HCT116 (cell line): ENCODE results near the gene DOC2A. TPM values are rescaled to one million over a fixed set of nuclear protein-coding genes. Genes with fewer than 3 reads are reported as not detected.

Experiments
- ATAC-seq: fragments of 200-7000 bp; cut with Tn5 transposase; 2 replicates; pipeline ENCODE4 v1.9.1; 2020; ENCODE audit warnings: mild to moderate bottlenecking, moderate library complexity
- BruUV-seq: library from RNA; stranded (reverse); fragments of 400-500 nt; replicated peaks from 2 replicates; lab custom pipeline; 2021; lab: Mats Ljungman, UMichigan
- CTCF ChIA-PET: fragments of 300-600 bp; sonication (Branson Sonifier 250); formaldehyde crosslinking; loops from one replicate; lab custom pipeline; 2021; ENCODE audit warnings: antibody characterized with exemption; lab: Charles Lee
- POLR2A ChIA-PET: fragments of 300-600, 350-600 bp; sonication (Branson Sonifier 250); formaldehyde crosslinking; loops from one replicate; lab custom pipeline; 2021; ENCODE audit warnings: antibody characterized with exemption; lab: Charles Lee
- RAD21 ChIA-PET, 2 experiments: fragments of 300-600 bp; sonication (Branson Sonifier 250); formaldehyde crosslinking; loops; one replicate each; lab custom pipeline; 2023; ENCODE audit warnings: low total read pairs in 2 of 2; ENCODE audit not compliant: uncharacterized antibody in 2 of 2, unreplicated experiment in 2 of 2, low non-redundant PET in 1 of 2; lab: Charles Lee
- DNase-seq: peaks from one replicate; pipeline ENCODE4 v3.0.0-alpha.2; 2010; ENCODE audit warnings: low read depth, low spot score
- H2AFZ ChIP-seq: fragments of 200-600 bp; shearing (Covaris generic), sonication (generic); 2 replicates; pipeline ENCODE4 v1.6.1; 2017; ENCODE audit warnings: low read depth, mixed run types, mixed read lengths, antibody characterized with exemption, low read length; ENCODE audit not compliant: poor library complexity, severe bottlenecking
- H3K27ac ChIP-seq: 2 replicates; pipeline ENCODE4 v1.5.1; 2012; ENCODE audit warnings: low read depth, low read length
- H3K27me3 ChIP-seq: fragments of 200-600 bp; sonication (generic); 2 replicates; pipeline ENCODE4 v1.6.1; 2016; ENCODE audit warnings: mixed run types, low read length, mixed read lengths; ENCODE audit not compliant: insufficient read depth
- H3K36me3 ChIP-seq, 2 experiments: fragments of 200-500 bp in 1 of 2; fragments of 200-600 bp in 1 of 2; sonication (Bioruptor generic) in 1 of 2; sonication (generic) in 1 of 2; 2 replicates each; pipeline versions ENCODE4 v1.5.1 to v1.6.1; 2014 to 2016; ENCODE audit warnings: low read length in 2 of 2, inconsistent platforms in 1 of 2, mixed read lengths in 1 of 2, mixed run types in 1 of 2; ENCODE audit not compliant: insufficient read depth in 2 of 2, control insufficient read depth in 1 of 2
- H3K4me1 ChIP-seq, 2 experiments: fragments of 200-600 bp in 1 of 2; sonication (generic) in 1 of 2; 2 replicates each; pipeline versions ENCODE4 v1.5.1 to v1.6.1; 2012 to 2017; ENCODE audit warnings: low read length in 2 of 2, inconsistent platforms in 1 of 2, mild to moderate bottlenecking in 1 of 2, mixed read lengths in 1 of 2, mixed run types in 1 of 2, moderate library complexity in 1 of 2; ENCODE audit not compliant: insufficient read depth in 2 of 2, control insufficient read depth in 1 of 2
- H3K4me2 ChIP-seq: fragments of 200-600 bp; sonication (generic); 2 replicates; pipeline ENCODE4 v1.6.1; 2017; ENCODE audit warnings: mixed run types, low read length, mixed read lengths
- H3K4me3 ChIP-seq, 2 experiments: fragments of 200-600 bp in 1 of 2; sonication (generic) in 1 of 2; replicated peaks in 1 of 2; 2 replicates each; pipeline ENCODE4 v1.5.1; 2011 to 2016; ENCODE audit warnings: low read length in 2 of 2, control low read depth in 1 of 2, low read depth in 1 of 2, mild to moderate bottlenecking in 1 of 2, mixed read lengths in 1 of 2, mixed run types in 1 of 2
- H3K79me2 ChIP-seq: fragments of 200-600 bp; sonication (generic); 2 replicates; pipeline ENCODE4 v1.6.1; 2017; ENCODE audit warnings: mild to moderate bottlenecking, mixed run types, low read length, moderate library complexity, mixed read lengths; ENCODE audit not compliant: insufficient read depth
- H3K9ac ChIP-seq: fragments of 200-600 bp; sonication (generic); 2 replicates; pipeline ENCODE4 v1.6.1; 2016; ENCODE audit warnings: low read length, mixed read lengths
- H3K9me2 ChIP-seq: fragments of 200-600 bp; sonication (generic), shearing (Covaris generic); 2 replicates; pipeline ENCODE4 v1.6.1; 2017; ENCODE audit warnings: mixed run types, mild to moderate bottlenecking, moderate library complexity; ENCODE audit not compliant: insufficient read depth
- H3K9me3 ChIP-seq, 2 experiments: fragments of 200-500 bp in 1 of 2; fragments of 200-600 bp in 1 of 2; sonication (Bioruptor generic) in 1 of 2; sonication (generic) in 1 of 2; 2 replicates each; pipeline ENCODE4 v1.6.1; 2014 to 2017; ENCODE audit warnings: low read length in 2 of 2, mixed read lengths in 2 of 2, inconsistent platforms in 1 of 2, low read depth in 1 of 2, mild to moderate bottlenecking in 1 of 2, mixed run types in 1 of 2, moderate library complexity in 1 of 2; ENCODE audit not compliant: control insufficient read depth in 1 of 2, insufficient read depth in 1 of 2
- H4K20me1 ChIP-seq: fragments of 200-600 bp; sonication (generic), shearing (Covaris generic); 2 replicates; pipeline ENCODE4 v1.6.1; 2017; ENCODE audit warnings: mixed run types, mild to moderate bottlenecking, moderate library complexity; ENCODE audit not compliant: insufficient read depth
- CBX3 ChIP-seq: IDR thresholded peaks from 2 replicates; pipeline ENCODE4 v1.6.1; 2012; ENCODE audit warnings: low read depth
- CEBPB ChIP-seq: IDR thresholded peaks from 2 replicates; pipeline ENCODE4 v1.6.1; 2012; ENCODE audit warnings: low read depth
- EGR1 ChIP-seq: IDR thresholded peaks from 2 replicates; pipeline ENCODE4 v1.6.1; 2012; ENCODE audit warnings: low read depth
- ELF1 ChIP-seq: IDR thresholded peaks from 2 replicates; pipeline ENCODE4 v1.6.1; 2012; ENCODE audit warnings: low read depth, borderline replicate concordance
- EZH2 ChIP-seq: fragments of 200-600 bp; sonication (generic); IDR thresholded peaks from 2 replicates; pipeline ENCODE4 v1.6.1; 2017; ENCODE audit warnings: antibody characterized with exemption, mixed run types
- FOSL1 ChIP-seq: IDR thresholded peaks from 2 replicates; pipeline ENCODE4 v1.6.1; 2012; ENCODE audit warnings: low read depth
- JUND ChIP-seq: IDR thresholded peaks from 2 replicates; pipeline ENCODE4 v1.6.1; 2012
- POLR2AphosphoS5 ChIP-seq: IDR thresholded peaks from 2 replicates; pipeline ENCODE4 v1.6.1; 2011; ENCODE audit warnings: mild to moderate bottlenecking, low read depth, low read length, moderate library complexity
- RAD21 ChIP-seq: IDR thresholded peaks from 2 replicates; pipeline ENCODE4 v1.6.1; 2012; ENCODE audit warnings: low read depth, mild to moderate bottlenecking
- SP1 ChIP-seq: IDR thresholded peaks from 2 replicates; pipeline ENCODE4 v1.6.1; 2012; ENCODE audit warnings: low read depth
- SRF ChIP-seq: IDR thresholded peaks from 2 replicates; pipeline ENCODE4 v1.6.1; 2012; ENCODE audit warnings: low read depth
- ZFX ChIP-seq: fragments of 450-650 bp; IDR thresholded peaks from 2 replicates; pipeline ENCODE4 v1.6.1; 2017
- ZNF274 ChIP-seq: fragments of 200-500 bp; sonication (Bioruptor generic); IDR thresholded peaks from 2 replicates; pipeline ENCODE4 v1.6.1; 2014; ENCODE audit warnings: mild to moderate bottlenecking, low read depth, low read length, inconsistent platforms
- intact Hi-C: fragments of 100-400 bp; cut with micrococcal nuclease; formaldehyde crosslinking; loops from 2 replicates; pipeline ENCODE4 v1.10.0; 2022
- total RNA-seq: library from RNA; stranded (reverse); gene quantifications from one replicate; pipeline ENCODE4 v1.2.1, GENCODE V29; 2021; ENCODE audit not compliant: unreplicated experiment
- TF ChIP-seq, protein P1 (sequence below): IDR thresholded peaks from 2 replicates; pipeline ENCODE4 v1.6.1; 2011; ENCODE audit warnings: mild to moderate bottlenecking, low read length, moderate library complexity; ENCODE audit not compliant: insufficient replicate concordance; ENCODE audit errors: extremely low read depth
- TF ChIP-seq, protein P2 (sequence below): IDR thresholded peaks from 2 replicates; pipeline ENCODE4 v1.6.1; 2012; ENCODE audit warnings: low read depth
- TF ChIP-seq, protein P3 (sequence below), 3 experiments: fragments of 200-600 bp in 1 of 3; sonication (generic) in 1 of 3; IDR thresholded peaks in 2 of 3; conservative IDR thresholded peaks in 1 of 3; 2 replicates each; pipeline ENCODE4 v1.5.1; 2012 to 2017; ENCODE audit warnings: low read depth in 2 of 3, low read length in 2 of 3, antibody characterized with exemption in 1 of 3, borderline replicate concordance in 1 of 3, control low read depth in 1 of 3, mild to moderate bottlenecking in 1 of 3, mixed read lengths in 1 of 3, mixed run types in 1 of 3, moderate library complexity in 1 of 3; ENCODE audit not compliant: insufficient read depth in 1 of 3
- TF ChIP-seq, protein P4 (sequence below): IDR thresholded peaks from 2 replicates; pipeline ENCODE4 v1.6.1; 2012
- TF ChIP-seq, protein P5 (sequence below): IDR thresholded peaks from 2 replicates; pipeline ENCODE4 v1.6.1; 2012

DOC2A gene
- total RNA-seq, 1 experiment from 2014 or later = 17.3 TPM

DNA sequence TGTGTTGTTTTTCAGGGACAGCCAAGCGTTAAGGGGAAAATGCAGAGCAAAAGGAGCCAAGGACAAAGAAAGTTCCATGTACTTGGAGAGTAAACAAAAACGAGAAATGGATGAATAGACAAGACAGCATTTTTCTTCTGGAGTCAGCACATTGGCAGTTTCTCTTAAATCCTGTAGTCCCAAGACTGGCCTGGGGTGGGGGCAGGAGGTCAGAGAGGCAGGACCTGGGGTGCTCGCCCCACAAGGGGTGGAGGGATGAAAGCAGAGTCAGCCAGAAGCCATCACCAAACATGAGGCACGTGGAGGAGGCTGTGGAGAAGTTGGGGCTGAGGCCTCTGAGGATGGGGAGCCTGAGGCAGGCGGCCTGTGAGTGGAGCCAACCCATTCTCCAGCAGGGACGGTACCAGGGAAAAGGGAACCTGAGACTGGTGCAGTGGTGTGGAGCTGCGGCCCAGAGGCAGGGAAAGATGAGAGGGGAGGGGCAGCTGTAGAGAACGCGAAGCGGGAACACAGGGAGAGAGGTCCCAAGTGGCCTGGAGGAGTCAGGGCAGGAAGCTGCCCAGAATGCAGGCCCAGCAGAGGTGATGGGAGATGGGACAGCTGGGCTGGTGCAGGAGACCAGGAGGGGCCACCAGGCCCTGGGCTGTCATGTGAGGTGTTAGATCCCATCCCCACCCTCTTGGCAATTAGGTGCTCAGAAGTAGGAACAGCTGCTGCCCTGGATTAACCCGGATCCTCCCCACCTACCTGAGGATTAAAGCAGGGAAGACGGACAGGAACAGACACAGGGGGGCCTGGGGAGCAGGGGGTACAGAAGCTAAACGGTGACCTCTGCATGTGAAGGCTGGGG, 17.0 kb upstream of the DOC2A start:
- CTCF ChIA-PET = no interaction called here
- RAD21 ChIA-PET = no interaction called here
- TF ChIP-seq JUND (no peak), ELF1 (no peak), ZFX (no peak), FOSL1 (no peak), CBX3 (no peak), EGR1 (no peak), SP1 (no peak), CEBPB (no peak), POLR2AphosphoS5 (no peak), EZH2 (no peak), ZNF274 (no peak), SRF (no peak), RAD21 (no peak)
- TF ChIP-seq, protein P1, sequence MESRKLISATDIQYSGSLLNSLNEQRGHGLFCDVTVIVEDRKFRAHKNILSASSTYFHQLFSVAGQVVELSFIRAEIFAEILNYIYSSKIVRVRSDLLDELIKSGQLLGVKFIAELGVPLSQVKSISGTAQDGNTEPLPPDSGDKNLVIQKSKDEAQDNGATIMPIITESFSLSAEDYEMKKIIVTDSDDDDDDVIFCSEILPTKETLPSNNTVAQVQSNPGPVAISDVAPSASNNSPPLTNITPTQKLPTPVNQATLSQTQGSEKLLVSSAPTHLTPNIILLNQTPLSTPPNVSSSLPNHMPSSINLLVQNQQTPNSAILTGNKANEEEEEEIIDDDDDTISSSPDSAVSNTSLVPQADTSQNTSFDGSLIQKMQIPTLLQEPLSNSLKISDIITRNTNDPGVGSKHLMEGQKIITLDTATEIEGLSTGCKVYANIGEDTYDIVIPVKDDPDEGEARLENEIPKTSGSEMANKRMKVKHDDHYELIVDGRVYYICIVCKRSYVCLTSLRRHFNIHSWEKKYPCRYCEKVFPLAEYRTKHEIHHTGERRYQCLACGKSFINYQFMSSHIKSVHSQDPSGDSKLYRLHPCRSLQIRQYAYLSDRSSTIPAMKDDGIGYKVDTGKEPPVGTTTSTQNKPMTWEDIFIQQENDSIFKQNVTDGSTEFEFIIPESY = no peak
- TF ChIP-seq, protein P2, sequence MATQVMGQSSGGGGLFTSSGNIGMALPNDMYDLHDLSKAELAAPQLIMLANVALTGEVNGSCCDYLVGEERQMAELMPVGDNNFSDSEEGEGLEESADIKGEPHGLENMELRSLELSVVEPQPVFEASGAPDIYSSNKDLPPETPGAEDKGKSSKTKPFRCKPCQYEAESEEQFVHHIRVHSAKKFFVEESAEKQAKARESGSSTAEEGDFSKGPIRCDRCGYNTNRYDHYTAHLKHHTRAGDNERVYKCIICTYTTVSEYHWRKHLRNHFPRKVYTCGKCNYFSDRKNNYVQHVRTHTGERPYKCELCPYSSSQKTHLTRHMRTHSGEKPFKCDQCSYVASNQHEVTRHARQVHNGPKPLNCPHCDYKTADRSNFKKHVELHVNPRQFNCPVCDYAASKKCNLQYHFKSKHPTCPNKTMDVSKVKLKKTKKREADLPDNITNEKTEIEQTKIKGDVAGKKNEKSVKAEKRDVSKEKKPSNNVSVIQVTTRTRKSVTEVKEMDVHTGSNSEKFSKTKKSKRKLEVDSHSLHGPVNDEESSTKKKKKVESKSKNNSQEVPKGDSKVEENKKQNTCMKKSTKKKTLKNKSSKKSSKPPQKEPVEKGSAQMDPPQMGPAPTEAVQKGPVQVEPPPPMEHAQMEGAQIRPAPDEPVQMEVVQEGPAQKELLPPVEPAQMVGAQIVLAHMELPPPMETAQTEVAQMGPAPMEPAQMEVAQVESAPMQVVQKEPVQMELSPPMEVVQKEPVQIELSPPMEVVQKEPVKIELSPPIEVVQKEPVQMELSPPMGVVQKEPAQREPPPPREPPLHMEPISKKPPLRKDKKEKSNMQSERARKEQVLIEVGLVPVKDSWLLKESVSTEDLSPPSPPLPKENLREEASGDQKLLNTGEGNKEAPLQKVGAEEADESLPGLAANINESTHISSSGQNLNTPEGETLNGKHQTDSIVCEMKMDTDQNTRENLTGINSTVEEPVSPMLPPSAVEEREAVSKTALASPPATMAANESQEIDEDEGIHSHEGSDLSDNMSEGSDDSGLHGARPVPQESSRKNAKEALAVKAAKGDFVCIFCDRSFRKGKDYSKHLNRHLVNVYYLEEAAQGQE = no peak
- TF ChIP-seq, protein P3, sequence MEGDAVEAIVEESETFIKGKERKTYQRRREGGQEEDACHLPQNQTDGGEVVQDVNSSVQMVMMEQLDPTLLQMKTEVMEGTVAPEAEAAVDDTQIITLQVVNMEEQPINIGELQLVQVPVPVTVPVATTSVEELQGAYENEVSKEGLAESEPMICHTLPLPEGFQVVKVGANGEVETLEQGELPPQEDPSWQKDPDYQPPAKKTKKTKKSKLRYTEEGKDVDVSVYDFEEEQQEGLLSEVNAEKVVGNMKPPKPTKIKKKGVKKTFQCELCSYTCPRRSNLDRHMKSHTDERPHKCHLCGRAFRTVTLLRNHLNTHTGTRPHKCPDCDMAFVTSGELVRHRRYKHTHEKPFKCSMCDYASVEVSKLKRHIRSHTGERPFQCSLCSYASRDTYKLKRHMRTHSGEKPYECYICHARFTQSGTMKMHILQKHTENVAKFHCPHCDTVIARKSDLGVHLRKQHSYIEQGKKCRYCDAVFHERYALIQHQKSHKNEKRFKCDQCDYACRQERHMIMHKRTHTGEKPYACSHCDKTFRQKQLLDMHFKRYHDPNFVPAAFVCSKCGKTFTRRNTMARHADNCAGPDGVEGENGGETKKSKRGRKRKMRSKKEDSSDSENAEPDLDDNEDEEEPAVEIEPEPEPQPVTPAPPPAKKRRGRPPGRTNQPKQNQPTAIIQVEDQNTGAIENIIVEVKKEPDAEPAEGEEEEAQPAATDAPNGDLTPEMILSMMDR (IDR thresholded peaks at IDR 0.05 in 2 of 3, conservative IDR thresholded peaks at IDR 0.05 in 1 of 3; ENCODE audit: borderline replicate concordance in 1 of 3, insufficient read depth in 1 of 3, low read depth in 2 of 3, low read length in 2 of 3) = no peak
- TF ChIP-seq, protein P4, sequence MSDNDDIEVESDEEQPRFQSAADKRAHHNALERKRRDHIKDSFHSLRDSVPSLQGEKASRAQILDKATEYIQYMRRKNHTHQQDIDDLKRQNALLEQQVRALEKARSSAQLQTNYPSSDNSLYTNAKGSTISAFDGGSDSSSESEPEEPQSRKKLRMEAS = no peak
- TF ChIP-seq, protein P5, sequence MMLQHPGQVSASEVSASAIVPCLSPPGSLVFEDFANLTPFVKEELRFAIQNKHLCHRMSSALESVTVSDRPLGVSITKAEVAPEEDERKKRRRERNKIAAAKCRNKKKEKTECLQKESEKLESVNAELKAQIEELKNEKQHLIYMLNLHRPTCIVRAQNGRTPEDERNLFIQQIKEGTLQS = no peak
- TF ChIP-seq, all 23 proteins: peak for 0
- BruUV-seq = no TSS peak
- Histone ChIP-seq H3K4me2 (no peak overlapping the region), H3K9ac (no peak overlapping the region), H3K4me1 (peaks cover 0 to 5% of the 10 kb centered on the region in 2 experiments; a peak in 2 of 4 replicates), H3K9me2 (no peaks in the 10 kb centered on the region), H3K27ac (no peak overlapping the region), H4K20me1 (no peaks in the 10 kb centered on the region), H3K36me3 (no peaks in the 10 kb centered on the region), H3K4me3 (no peak overlapping the region), H3K27me3 (no peaks in the 10 kb centered on the region), H3K79me2 (no peaks in the 10 kb centered on the region), H2AFZ (no peak overlapping the region), H3K9me3 (no peaks in the 10 kb centered on the region)
- intact Hi-C loops = loop anchor here (10.0 kb wide), 1 partner anchor 913 kb away; no protein-coding TSS in a partner anchor
- no peak for DNase-seq
- POLR2A ChIA-PET = no interaction called here
- ATAC-seq = no peak
